Hepatocyte (in vitro differentiated cells): ENCODE data around the gene ADGRF3. TPM values are rescaled to one million over a fixed set of nuclear protein-coding genes. Genes with fewer than 3 reads are reported as not detected.

Experiments
- DNase-seq: peaks from one replicate; pipeline ENCODE4 v3.0.0-alpha.2; 2016; ENCODE audit warnings: low spot score
- H2AFZ ChIP-seq: fragments of 200-600 bp; sonication (generic); 2 replicates; pipeline ENCODE4 v1.6.0; 2016; ENCODE audit warnings: antibody characterized with exemption, mild to moderate bottlenecking
- H3K27ac ChIP-seq: fragments of 200-600 bp; sonication (generic); 2 replicates; pipeline ENCODE4 v1.5.1; 2016; ENCODE audit warnings: mild to moderate bottlenecking
- H3K27me3 ChIP-seq: fragments of 200-600 bp; sonication (generic); 2 replicates; pipeline ENCODE4 v1.6.1; 2016
- H3K36me3 ChIP-seq: fragments of 200-600 bp; sonication (generic); replicated peaks from 2 replicates; pipeline ENCODE4 v1.5.1; 2016; ENCODE audit warnings: low read depth; ENCODE audit not compliant: insufficient read depth
- H3K4me1 ChIP-seq: fragments of 200-600 bp; sonication (generic); 2 replicates; pipeline ENCODE4 v1.5.1; 2016; ENCODE audit warnings: mild to moderate bottlenecking, moderate library complexity; ENCODE audit not compliant: insufficient read depth
- H3K4me2 ChIP-seq: fragments of 200-600 bp; sonication (generic); 2 replicates; pipeline ENCODE4 v1.6.0; 2016
- H3K4me3 ChIP-seq: fragments of 200-600 bp; sonication (generic); 2 replicates; pipeline ENCODE4 v1.5.1; 2016; ENCODE audit warnings: mild to moderate bottlenecking
- H3K79me2 ChIP-seq: fragments of 200-600 bp; sonication (generic); 2 replicates; pipeline ENCODE4 v1.6.0; 2017; ENCODE audit warnings: mild to moderate bottlenecking
- H3K9me2 ChIP-seq: fragments of 200-600 bp; sonication (generic); replicated peaks from 2 replicates; pipeline ENCODE4 v1.6.0; 2017; ENCODE audit warnings: mild to moderate bottlenecking; ENCODE audit not compliant: insufficient read depth
- H3K9me3 ChIP-seq: fragments of 200-600 bp; sonication (generic); 2 replicates; pipeline ENCODE4 v1.5.1; 2016; ENCODE audit warnings: low read depth, mild to moderate bottlenecking
- H4K20me1 ChIP-seq: fragments of 200-600 bp; sonication (generic); 2 replicates; pipeline ENCODE4 v1.6.0; 2016; ENCODE audit warnings: mild to moderate bottlenecking; ENCODE audit not compliant: insufficient read depth, poor library complexity, severe bottlenecking
- EZH2 ChIP-seq: fragments of 200-600 bp; sonication (generic); IDR thresholded peaks from 2 replicates; pipeline ENCODE4 v1.6.1; 2016; ENCODE audit warnings: antibody characterized with exemption, mild to moderate bottlenecking, borderline replicate concordance
- EZH2phosphoT487 ChIP-seq: fragments of 200-600 bp; sonication (generic); IDR thresholded peaks from one replicate; pipeline ENCODE4 v1.6.1; 2018; ENCODE audit warnings: antibody characterized with exemption, mild to moderate bottlenecking, low read depth, moderate library complexity; ENCODE audit not compliant: unreplicated experiment, severe bottlenecking
- WGBS: methylation state at CpG from one replicate; pipeline ENCODE4 v1.1.6; 2016; ENCODE audit warnings: low lambda C conversion rate; ENCODE audit errors: missing lambda C conversion rate; 5-methylcytosine and 5-hydroxymethylcytosine counted together
- polyA plus RNA-seq: library from polyadenylated mRNA; unstranded; fragments of >200 nt; fragmentation: Nextera tagmentation; extraction: Ambion mirVana; gene quantifications from 2 replicates; pipeline ENCODE4 v1.2.1, GENCODE V29; 2016
- total RNA-seq: library from RNA; depleted of rRNA; stranded (reverse); fragments of >200 nt; gene quantifications from 2 replicates; pipeline ENCODE4 v1.2.3, GENCODE V29; 2014
- TF ChIP-seq, protein P1 (sequence below): fragments of 200-600 bp; sonication (generic); IDR thresholded peaks from 2 replicates; pipeline ENCODE4 v1.5.1; 2016; ENCODE audit warnings: antibody characterized with exemption, mild to moderate bottlenecking; ENCODE audit not compliant: poor library complexity

Gene ADGRF3, protein sequence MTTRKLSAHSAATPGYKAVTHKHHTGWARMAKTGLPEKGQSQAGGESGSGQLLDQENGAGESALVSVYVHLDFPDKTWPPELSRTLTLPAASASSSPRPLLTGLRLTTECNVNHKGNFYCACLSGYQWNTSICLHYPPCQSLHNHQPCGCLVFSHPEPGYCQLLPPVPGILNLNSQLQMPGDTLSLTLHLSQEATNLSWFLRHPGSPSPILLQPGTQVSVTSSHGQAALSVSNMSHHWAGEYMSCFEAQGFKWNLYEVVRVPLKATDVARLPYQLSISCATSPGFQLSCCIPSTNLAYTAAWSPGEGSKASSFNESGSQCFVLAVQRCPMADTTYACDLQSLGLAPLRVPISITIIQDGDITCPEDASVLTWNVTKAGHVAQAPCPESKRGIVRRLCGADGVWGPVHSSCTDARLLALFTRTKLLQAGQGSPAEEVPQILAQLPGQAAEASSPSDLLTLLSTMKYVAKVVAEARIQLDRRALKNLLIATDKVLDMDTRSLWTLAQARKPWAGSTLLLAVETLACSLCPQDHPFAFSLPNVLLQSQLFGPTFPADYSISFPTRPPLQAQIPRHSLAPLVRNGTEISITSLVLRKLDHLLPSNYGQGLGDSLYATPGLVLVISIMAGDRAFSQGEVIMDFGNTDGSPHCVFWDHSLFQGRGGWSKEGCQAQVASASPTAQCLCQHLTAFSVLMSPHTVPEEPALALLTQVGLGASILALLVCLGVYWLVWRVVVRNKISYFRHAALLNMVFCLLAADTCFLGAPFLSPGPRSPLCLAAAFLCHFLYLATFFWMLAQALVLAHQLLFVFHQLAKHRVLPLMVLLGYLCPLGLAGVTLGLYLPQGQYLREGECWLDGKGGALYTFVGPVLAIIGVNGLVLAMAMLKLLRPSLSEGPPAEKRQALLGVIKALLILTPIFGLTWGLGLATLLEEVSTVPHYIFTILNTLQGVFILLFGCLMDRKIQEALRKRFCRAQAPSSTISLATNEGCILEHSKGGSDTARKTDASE
- 0.40 and 0.63 TPM in 2 replicates for total RNA-seq
- 0.11 and 1.3 TPM in 2 replicates for polyA plus RNA-seq

DNA sequence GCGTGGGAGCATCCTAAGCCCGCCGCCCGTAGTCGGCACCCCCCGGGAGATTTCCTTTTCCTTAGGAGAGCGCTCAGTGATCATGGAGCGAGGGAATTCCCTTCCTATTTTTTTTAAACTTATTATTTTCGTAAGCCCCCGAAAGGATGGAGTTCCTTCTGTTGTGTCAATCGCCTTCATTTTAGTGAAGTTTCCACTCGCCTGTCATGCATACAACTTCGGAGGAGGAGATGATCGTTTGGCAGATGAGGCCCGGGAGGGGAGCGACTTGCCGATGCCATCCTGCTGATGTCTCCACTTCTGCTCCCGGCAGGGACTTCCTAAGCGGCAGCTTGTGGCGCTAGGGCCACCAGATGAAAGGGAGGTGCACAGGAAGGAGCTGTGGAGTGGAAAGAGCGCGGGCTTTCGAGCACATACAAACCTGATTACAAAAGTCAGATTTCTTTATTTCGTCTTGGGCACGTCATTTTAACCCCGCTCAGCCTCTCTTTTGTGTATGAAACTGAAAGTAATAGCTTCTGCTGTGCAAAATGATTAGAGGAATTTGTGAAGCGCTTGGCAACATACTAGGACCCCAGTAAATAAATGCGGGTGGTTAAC, at the start of gene ADGRF3:
Gene ADGRF3, minus strand, starts transcription at position 336 of the 600 bp plus-strand sequence. CDS start 555 bp downstream, outside the sequence.
- Histone ChIP-seq H3K4me3 (peak within 1 kb of the TSS; percentile 88), H2AFZ (peak within 1 kb of the TSS; percentile 18), H4K20me1 (peaks cover 17% of the 10 kb centered on the region), H3K9me2 (no peaks in the 10 kb centered on the region), H3K79me2 (peaks cover 64% of the 10 kb centered on the region), H3K9me3 (no peaks in the 10 kb centered on the region), H3K27ac (peak within 1 kb of the TSS; percentile 94), H3K4me1 (peaks cover 16% of the 10 kb centered on the region), H3K36me3 (no peaks in the 10 kb centered on the region), H3K27me3 (no peaks in the 10 kb centered on the region), H3K4me2 (peak within 1 kb of the TSS; percentile 94)
- peak; percentile 76 for DNase-seq
- WGBS = 2% methylated on average over 23 of the region's 28 CpGs
- TF ChIP-seq EZH2phosphoT487 (no peak), EZH2 (no peak)
- TF ChIP-seq, protein P1, sequence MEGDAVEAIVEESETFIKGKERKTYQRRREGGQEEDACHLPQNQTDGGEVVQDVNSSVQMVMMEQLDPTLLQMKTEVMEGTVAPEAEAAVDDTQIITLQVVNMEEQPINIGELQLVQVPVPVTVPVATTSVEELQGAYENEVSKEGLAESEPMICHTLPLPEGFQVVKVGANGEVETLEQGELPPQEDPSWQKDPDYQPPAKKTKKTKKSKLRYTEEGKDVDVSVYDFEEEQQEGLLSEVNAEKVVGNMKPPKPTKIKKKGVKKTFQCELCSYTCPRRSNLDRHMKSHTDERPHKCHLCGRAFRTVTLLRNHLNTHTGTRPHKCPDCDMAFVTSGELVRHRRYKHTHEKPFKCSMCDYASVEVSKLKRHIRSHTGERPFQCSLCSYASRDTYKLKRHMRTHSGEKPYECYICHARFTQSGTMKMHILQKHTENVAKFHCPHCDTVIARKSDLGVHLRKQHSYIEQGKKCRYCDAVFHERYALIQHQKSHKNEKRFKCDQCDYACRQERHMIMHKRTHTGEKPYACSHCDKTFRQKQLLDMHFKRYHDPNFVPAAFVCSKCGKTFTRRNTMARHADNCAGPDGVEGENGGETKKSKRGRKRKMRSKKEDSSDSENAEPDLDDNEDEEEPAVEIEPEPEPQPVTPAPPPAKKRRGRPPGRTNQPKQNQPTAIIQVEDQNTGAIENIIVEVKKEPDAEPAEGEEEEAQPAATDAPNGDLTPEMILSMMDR = no peak

DNA sequence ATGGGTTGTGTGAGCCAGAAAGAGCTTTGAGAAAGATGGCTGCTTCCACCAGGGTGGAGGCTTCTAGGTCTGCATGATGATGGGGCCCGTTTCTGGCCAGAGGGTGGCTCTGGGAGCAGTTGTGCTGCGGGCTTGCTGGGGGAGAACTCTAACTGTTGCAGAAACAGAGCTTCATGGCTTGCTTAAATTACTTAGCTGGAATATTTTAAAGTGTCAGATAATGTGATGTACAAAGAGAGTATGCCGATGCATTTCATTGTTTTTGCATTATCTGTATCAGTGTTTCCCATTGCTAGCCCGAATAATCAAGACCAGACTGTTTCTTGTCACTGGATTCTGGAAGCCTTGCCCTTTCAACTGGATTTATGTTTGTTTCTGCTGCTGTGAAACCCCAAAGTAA, 48.8 kb upstream of the ADGRF3 start:
- Histone ChIP-seq H3K27me3 (no peaks in the 10 kb centered on the region), H3K27ac (no peak overlapping the region), H3K9me3 (no peaks in the 10 kb centered on the region), H3K4me2 (no peak overlapping the region), H3K36me3 (no peaks in the 10 kb centered on the region), H4K20me1 (peaks cover 4% of the 10 kb centered on the region), H2AFZ (no peak overlapping the region), H3K9me2 (no peaks in the 10 kb centered on the region), H3K4me1 (no peaks in the 10 kb centered on the region), H3K79me2 (no peaks in the 10 kb centered on the region), H3K4me3 (no peak overlapping the region)
- WGBS = 73% methylated on average over 4 of the region's 4 CpGs
- DNase-seq = no peak
- TF ChIP-seq, protein P1 = no peak
- TF ChIP-seq EZH2phosphoT487 = no peak
- no peak for TF ChIP-seq EZH2

DNA sequence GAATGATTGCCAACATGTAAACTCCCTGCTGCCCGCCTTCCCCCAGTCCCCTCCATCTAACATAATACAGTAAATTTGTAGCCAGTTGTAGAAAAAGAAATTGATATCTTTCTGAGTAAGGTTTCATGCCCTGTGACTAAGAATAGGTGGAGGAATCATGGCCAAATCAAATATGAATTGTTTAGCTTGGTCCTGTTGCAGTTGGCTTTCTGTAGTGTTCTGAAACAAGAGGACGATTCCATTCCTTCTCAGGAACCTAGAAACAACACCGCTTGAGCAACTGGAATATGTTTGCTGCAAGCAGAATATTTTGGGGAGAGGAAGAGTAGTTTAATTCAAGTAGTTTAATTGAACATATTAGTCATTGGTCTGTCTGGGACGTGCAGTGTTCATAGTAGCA, 48.1 kb upstream of the ADGRF3 start:
- no peaks in the 10 kb centered on the region for H3K79me2 ChIP-seq
- no peak for DNase-seq
- no peaks in the 10 kb centered on the region for H3K36me3 ChIP-seq
- H3K9me2 ChIP-seq = no peaks in the 10 kb centered on the region
- H3K27me3 ChIP-seq = no peaks in the 10 kb centered on the region
- H3K4me1 ChIP-seq = no peaks in the 10 kb centered on the region
- TF ChIP-seq EZH2 = no peak
- TF ChIP-seq, protein P1 = no peak
- TF ChIP-seq EZH2phosphoT487 = no peak
- H2AFZ ChIP-seq = no peak overlapping the region
- H3K9me3 ChIP-seq = no peaks in the 10 kb centered on the region
- H4K20me1 ChIP-seq = peaks cover 4% of the 10 kb centered on the region
- H3K27ac ChIP-seq = no peak overlapping the region
- WGBS = 96% methylated on average over 4 of the region's 4 CpGs
- no peak overlapping the region for H3K4me3 ChIP-seq
- no peak overlapping the region for H3K4me2 ChIP-seq
